Measurements from ENCODE around the gene AP4M1.
A peak's percentile ranks its signal among the peaks of the same experiment; 100 is the strongest.

Gene AP4M1

GRCh38 chr7:100072462-100072861 lies 29.0 kb upstream of the AP4M1 start:
- Histone ChIP-seq H3K4me1 (ENCODE audit: control insufficient read depth, insufficient read depth, low read length) (no peaks in the 10 kb centered on the region), H3K4me3 (ENCODE audit: low read length) (no peak overlapping the region)

GRCh38 chr7:100074841-100075240 lies 26.6 kb upstream of the AP4M1 start:
- Histone ChIP-seq H3K4me3 (ENCODE audit: low read length) (no peak overlapping the region), H3K36me3 (ENCODE audit: control insufficient read depth, insufficient read depth, low read length) (peaks cover 66% of the 10 kb centered on the region), H3K27ac (ENCODE audit: low read depth, low read length) (no peak overlapping the region), H3K9ac (ENCODE audit: low read length) (no peak overlapping the region), H3K27me3 (ENCODE audit: control insufficient read depth, insufficient read depth, low read length) (no peaks in the 10 kb centered on the region), H3K4me1 (ENCODE audit: control insufficient read depth, insufficient read depth, low read length) (no peaks in the 10 kb centered on the region)

More at GRCh38 chr7:100072462-100072861, 29.0 kb upstream of the AP4M1 start:
- H3K9ac ChIP-seq (ENCODE audit: low read length), result no peak overlapping the region
- peaks cover 69% of the 10 kb centered on the region for H3K36me3 ChIP-seq (ENCODE audit: control insufficient read depth, insufficient read depth, low read length)
- no peaks in the 10 kb centered on the region for H3K27me3 ChIP-seq (ENCODE audit: control insufficient read depth, insufficient read depth, low read length)
- H3K27ac ChIP-seq (ENCODE audit: low read depth, low read length), result no peak overlapping the region

- no peak overlapping the region for H3K4me3 ChIP-seq (ENCODE audit: low read length)
- H3K36me3 ChIP-seq (ENCODE audit: control insufficient read depth, insufficient read depth, low read length), result peaks cover 60% of the 10 kb centered on the region
- H3K9ac ChIP-seq (ENCODE audit: low read length), result no peak overlapping the region
- peaks cover 4% of the 10 kb centered on the region for H3K4me1 ChIP-seq (ENCODE audit: control insufficient read depth, insufficient read depth, low read length)
- no peaks in the 10 kb centered on the region for H3K27me3 ChIP-seq (ENCODE audit: control insufficient read depth, insufficient read depth, low read length)
- no peak overlapping the region for H3K27ac ChIP-seq (ENCODE audit: low read depth, low read length)
Measured at GRCh38 chr7:100075418-100075817, 26.0 kb upstream of the AP4M1 start.

- no peak overlapping the region for H3K4me3 ChIP-seq (ENCODE audit: low read length)
- no peak overlapping the region for H3K9ac ChIP-seq (ENCODE audit: low read length)
- peaks cover 8% of the 10 kb centered on the region for H3K4me1 ChIP-seq (ENCODE audit: control insufficient read depth, insufficient read depth, low read length)
- H3K27ac ChIP-seq (ENCODE audit: low read depth, low read length), result no peak overlapping the region
- no peaks in the 10 kb centered on the region for H3K27me3 ChIP-seq (ENCODE audit: control insufficient read depth, insufficient read depth, low read length)
- H3K36me3 ChIP-seq (ENCODE audit: control insufficient read depth, insufficient read depth, low read length), result peaks cover 42% of the 10 kb centered on the region
Measured at GRCh38 chr7:100077205-100077604, 24.2 kb upstream of the AP4M1 start.

GRCh38 chr7:100079024-100079560 lies 22.4 kb upstream of the AP4M1 start:
- H3K36me3 ChIP-seq (ENCODE audit: control insufficient read depth, insufficient read depth, low read length), result peaks cover 24% of the 10 kb centered on the region
- H3K27ac ChIP-seq (ENCODE audit: low read depth, low read length), result no peak overlapping the region
- peaks cover 8% of the 10 kb centered on the region for H3K4me1 ChIP-seq (ENCODE audit: control insufficient read depth, insufficient read depth, low read length)
- H3K4me3 ChIP-seq (ENCODE audit: low read length), result no peak overlapping the region
- H3K9ac ChIP-seq (ENCODE audit: low read length), result no peak overlapping the region
- no peaks in the 10 kb centered on the region for H3K27me3 ChIP-seq (ENCODE audit: control insufficient read depth, insufficient read depth, low read length)

- peaks cover 10% of the 10 kb centered on the region for H3K36me3 ChIP-seq (ENCODE audit: control insufficient read depth, insufficient read depth, low read length)
- H3K4me1 ChIP-seq (ENCODE audit: control insufficient read depth, insufficient read depth, low read length), result peaks cover 8% of the 10 kb centered on the region
- H3K27me3 ChIP-seq (ENCODE audit: control insufficient read depth, insufficient read depth, low read length), result no peaks in the 10 kb centered on the region
- peak overlapping the region; percentile 95 for H3K4me3 ChIP-seq (ENCODE audit: low read length)
- H3K27ac ChIP-seq (ENCODE audit: low read depth, low read length), result peak overlapping the region; percentile 72
- peak overlapping the region; percentile 94 for H3K9ac ChIP-seq (ENCODE audit: low read length)
Measured at GRCh38 chr7:100080907-100081534, 20.4 kb upstream of the AP4M1 start.

- peak within 1 kb of the TSS; percentile 94 for H3K9ac ChIP-seq (ENCODE audit: low read length)
- H3K4me1 ChIP-seq (ENCODE audit: control insufficient read depth, insufficient read depth, low read length), result peaks cover 8% of the 10 kb centered on the region
- H3K4me3 ChIP-seq (ENCODE audit: low read length), result peak within 1 kb of the TSS; percentile 95
- peaks cover 6% of the 10 kb centered on the region for H3K36me3 ChIP-seq (ENCODE audit: control insufficient read depth, insufficient read depth, low read length)
- peak within 1 kb of the TSS; percentile 72 for H3K27ac ChIP-seq (ENCODE audit: low read depth, low read length)
- H3K27me3 ChIP-seq (ENCODE audit: control insufficient read depth, insufficient read depth, low read length), result no peaks in the 10 kb centered on the region
Measured at GRCh38 chr7:100081535-100082102, 19.8 kb upstream of the AP4M1 start, which contains the start of gene ZNF3. Gene ZNF3 (minus strand): TSS chr7:100081723. CDS start chr7:100077357, 4,366 bp downstream.

- H3K4me3 ChIP-seq (ENCODE audit: low read length), result no peak overlapping the region
- no peaks in the 10 kb centered on the region for H3K36me3 ChIP-seq (ENCODE audit: control insufficient read depth, insufficient read depth, low read length)
- no peak overlapping the region for H3K27ac ChIP-seq (ENCODE audit: low read depth, low read length)
- H3K27me3 ChIP-seq (ENCODE audit: control insufficient read depth, insufficient read depth, low read length), result no peaks in the 10 kb centered on the region
- H3K9ac ChIP-seq (ENCODE audit: low read length), result no peak overlapping the region
- H3K4me1 ChIP-seq (ENCODE audit: control insufficient read depth, insufficient read depth, low read length), result peaks cover 11% of the 10 kb centered on the region
Measured at GRCh38 chr7:100082978-100083377, 18.5 kb upstream of the AP4M1 start.

GRCh38 chr7:100085515-100085914 lies 15.9 kb upstream of the AP4M1 start:
- no peaks in the 10 kb centered on the region for H3K27me3 ChIP-seq (ENCODE audit: control insufficient read depth, insufficient read depth, low read length)
- peaks cover 3% of the 10 kb centered on the region for H3K36me3 ChIP-seq (ENCODE audit: control insufficient read depth, insufficient read depth, low read length)
- H3K9ac ChIP-seq (ENCODE audit: low read length), result no peak overlapping the region
- no peak overlapping the region for H3K27ac ChIP-seq (ENCODE audit: low read depth, low read length)
- peaks cover 16% of the 10 kb centered on the region for H3K4me1 ChIP-seq (ENCODE audit: control insufficient read depth, insufficient read depth, low read length)
- H3K4me3 ChIP-seq (ENCODE audit: low read length), result no peak overlapping the region

- H3K27me3 ChIP-seq (ENCODE audit: control insufficient read depth, insufficient read depth, low read length), result no peaks in the 10 kb centered on the region
- peaks cover 15% of the 10 kb centered on the region for H3K36me3 ChIP-seq (ENCODE audit: control insufficient read depth, insufficient read depth, low read length)
- H3K4me1 ChIP-seq (ENCODE audit: control insufficient read depth, insufficient read depth, low read length), result peaks cover 11% of the 10 kb centered on the region
- no peak overlapping the region for H3K9ac ChIP-seq (ENCODE audit: low read length)
- H3K27ac ChIP-seq (ENCODE audit: low read depth, low read length), result peak overlapping the region; percentile 88
- H3K4me3 ChIP-seq (ENCODE audit: low read length), result no peak overlapping the region
Measured at GRCh38 chr7:100087055-100087750, 14.2 kb upstream of the AP4M1 start.

- Histone ChIP-seq H3K4me1 (ENCODE audit: control insufficient read depth, insufficient read depth, low read length) (peaks cover 11% of the 10 kb centered on the region), H3K27me3 (ENCODE audit: control insufficient read depth, insufficient read depth, low read length) (no peaks in the 10 kb centered on the region), H3K27ac (ENCODE audit: low read depth, low read length) (peak overlapping the region; percentile 88), H3K4me3 (ENCODE audit: low read length) (peak overlapping the region; percentile 99), H3K9ac (ENCODE audit: low read length) (peak overlapping the region; percentile 57), H3K36me3 (ENCODE audit: control insufficient read depth, insufficient read depth, low read length) (peaks cover 24% of the 10 kb centered on the region)
Measured at GRCh38 chr7:100088095-100088620, 13.3 kb upstream of the AP4M1 start.
